ENCODE data around the gene PBX4. TPM values are rescaled to one million over a fixed set of nuclear protein-coding genes. Genes with fewer than 3 reads are reported as not detected.
"Not testable (repeated sequence)": the region's sequence is repeated elsewhere in the genome, so short reads cannot be mapped to it uniquely, and the experiment has no call there.

Gene PBX4
- total and polyA plus RNA-seq, 12 donors = 0.28 to 6.3 (median 0.81) TPM; not detected in 4

DNA sequence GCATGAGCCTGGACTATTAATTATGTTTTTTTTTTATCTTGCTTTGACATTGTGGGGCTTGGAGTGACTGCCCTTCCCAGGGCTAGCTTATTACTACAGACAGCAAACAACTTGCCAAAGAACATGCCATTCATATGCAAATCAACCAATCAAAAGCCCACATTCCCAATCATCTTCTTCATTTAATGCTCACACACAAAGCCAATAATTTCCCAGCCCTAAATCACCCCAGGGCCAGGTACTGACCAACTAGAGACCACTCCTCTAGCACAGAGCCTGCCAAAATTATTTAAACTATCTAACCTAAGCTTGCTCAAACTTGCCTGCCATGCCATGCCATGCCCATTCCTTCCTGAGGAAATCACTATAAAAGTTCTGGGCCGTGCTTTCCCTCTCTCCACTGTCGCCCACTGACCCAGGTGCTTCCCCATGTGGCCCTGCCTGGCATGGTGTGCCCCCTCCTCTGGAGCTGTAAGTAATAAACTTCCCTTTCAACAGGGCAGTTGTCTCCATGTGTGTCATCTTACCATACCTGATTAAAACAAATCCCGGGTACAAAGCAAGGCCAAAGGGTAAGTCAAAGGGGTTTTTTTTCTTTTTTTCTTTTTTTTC is 15.7 kb downstream of the PBX4 start:
- H3K4me3 ChIP-seq = no peak overlapping the region
- no peaks in the 10 kb centered on the region for H3K9me3 ChIP-seq (replicated peaks in 1 of 3)
- H3K27ac ChIP-seq = no peak overlapping the region
- no peaks in the 10 kb centered on the region for H3K36me3 ChIP-seq (replicated peaks in 1 of 2)
- intact Hi-C loops (cut with DNase I) = no loop called here
- no peaks in the 10 kb centered on the region for H3K27me3 ChIP-seq
- no peak for DNase-seq
- no peaks in the 10 kb centered on the region for H3K4me1 ChIP-seq (replicated peaks in 1 of 2)
- 59 to 65% (median 63%) methylated on average over 3 of the region's 3 CpGs for WGBS, 4 donors
- TF ChIP-seq, protein P1, sequence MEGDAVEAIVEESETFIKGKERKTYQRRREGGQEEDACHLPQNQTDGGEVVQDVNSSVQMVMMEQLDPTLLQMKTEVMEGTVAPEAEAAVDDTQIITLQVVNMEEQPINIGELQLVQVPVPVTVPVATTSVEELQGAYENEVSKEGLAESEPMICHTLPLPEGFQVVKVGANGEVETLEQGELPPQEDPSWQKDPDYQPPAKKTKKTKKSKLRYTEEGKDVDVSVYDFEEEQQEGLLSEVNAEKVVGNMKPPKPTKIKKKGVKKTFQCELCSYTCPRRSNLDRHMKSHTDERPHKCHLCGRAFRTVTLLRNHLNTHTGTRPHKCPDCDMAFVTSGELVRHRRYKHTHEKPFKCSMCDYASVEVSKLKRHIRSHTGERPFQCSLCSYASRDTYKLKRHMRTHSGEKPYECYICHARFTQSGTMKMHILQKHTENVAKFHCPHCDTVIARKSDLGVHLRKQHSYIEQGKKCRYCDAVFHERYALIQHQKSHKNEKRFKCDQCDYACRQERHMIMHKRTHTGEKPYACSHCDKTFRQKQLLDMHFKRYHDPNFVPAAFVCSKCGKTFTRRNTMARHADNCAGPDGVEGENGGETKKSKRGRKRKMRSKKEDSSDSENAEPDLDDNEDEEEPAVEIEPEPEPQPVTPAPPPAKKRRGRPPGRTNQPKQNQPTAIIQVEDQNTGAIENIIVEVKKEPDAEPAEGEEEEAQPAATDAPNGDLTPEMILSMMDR (IDR thresholded peaks at IDR 0.05) = no peak
- no peak for TF ChIP-seq POLR2A (IDR thresholded peaks at IDR 0.05)

GRCh38 chr19:19602136-19602712 is 16.3 kb downstream of the PBX4 start:
- intact Hi-C loops (cut with DNase I) = no loop called here
- no peaks in the 10 kb centered on the region for H3K27me3 ChIP-seq
- no peaks in the 10 kb centered on the region for H3K36me3 ChIP-seq (replicated peaks in 1 of 2)
- no peak for TF ChIP-seq POLR2A (IDR thresholded peaks at IDR 0.05)
- TF ChIP-seq, protein P1 (IDR thresholded peaks at IDR 0.05) = no peak
- H3K4me1 ChIP-seq (replicated peaks in 1 of 2) = no peaks in the 10 kb centered on the region
- no peak for DNase-seq
- 68 to 73% (median 72%) methylated on average over 9 of the region's 9 CpGs for WGBS, 4 donors
- no peaks in the 10 kb centered on the region for H3K9me3 ChIP-seq (replicated peaks in 1 of 3)
- no peak overlapping the region for H3K4me3 ChIP-seq
- no peak overlapping the region for H3K27ac ChIP-seq

DNA sequence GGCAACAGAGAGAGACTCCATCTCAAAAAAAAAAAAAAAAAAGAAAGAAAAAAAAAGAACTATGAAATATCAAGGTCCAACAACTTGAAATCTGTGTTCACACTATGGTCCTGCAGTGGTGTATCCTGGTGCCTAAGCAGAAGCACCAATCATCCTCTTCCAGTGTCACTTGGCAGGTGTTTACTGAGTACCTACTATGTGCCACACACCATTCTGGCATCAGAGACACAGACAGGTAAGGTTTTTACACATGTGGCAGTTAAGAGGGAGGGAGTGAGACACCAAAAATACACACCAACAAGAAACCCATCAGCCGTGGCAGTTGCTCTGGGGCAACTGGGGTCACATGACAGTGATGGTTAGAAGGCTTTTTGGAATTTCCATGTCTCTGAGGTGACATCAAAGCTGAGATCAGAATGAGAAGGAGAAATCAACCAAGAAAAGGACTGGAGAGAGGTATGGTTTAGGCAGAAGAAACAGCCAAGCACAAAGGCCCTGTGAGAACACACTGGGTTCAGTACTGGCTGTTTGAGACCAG is 17.6 kb downstream of the PBX4 start:
- Histone ChIP-seq H3K9me3 (replicated peaks in 1 of 3) (no peaks in the 10 kb centered on the region), H3K4me3 (no peak overlapping the region), H3K4me1 (replicated peaks in 1 of 2) (no peaks in the 10 kb centered on the region), H3K27me3 (no peaks in the 10 kb centered on the region), H3K27ac (no peak overlapping the region), H3K36me3 (replicated peaks in 1 of 2) (no peaks in the 10 kb centered on the region)
- TF ChIP-seq, protein P1 (IDR thresholded peaks at IDR 0.05) = no peak
- intact Hi-C loops (cut with DNase I) = no loop called here
- WGBS, 4 donors = 81 to 93% (median 83%) methylated on average over 1 of the region's 1 CpG
- no peak for DNase-seq

GRCh38 chr19:19598728-19599451 is 19.6 kb downstream of the PBX4 start:
- intact Hi-C loops (cut with DNase I); H3K9me3 ChIP-seq (replicated peaks in 1 of 3); H3K4me3 ChIP-seq; H3K27me3 ChIP-seq; H3K4me1 ChIP-seq (replicated peaks in 1 of 2); DNase-seq; H3K36me3 ChIP-seq (replicated peaks in 1 of 2); H3K27ac ChIP-seq: not testable (repeated sequence)
- 82 to 92% (median 90%) methylated on average over 20 of the region's 20 CpGs for WGBS, 4 donors

Data from adrenal gland (tissue), 12 donors.